Motor neuron (in vitro differentiated cells): ENCODE measurements around the gene MAPRE2. TPM values are rescaled to one million over a fixed set of nuclear protein-coding genes. Genes with fewer than 3 reads are reported as not detected.
A peak's percentile ranks its signal among the peaks of the same experiment; 100 is the strongest.

Experiments
- ATAC-seq, 8 experiments: fragments of 200-7000 bp; cut with Tn5 transposase; replicated peaks in 6 of 8; 2 replicates each; pipeline ENCODE4 v1.8.0; 2021; ENCODE audit warnings: mild to moderate bottlenecking in 8 of 8, moderate library complexity in 8 of 8
- H3K27ac ChIP-seq, 2 donors: fragments of 250-450 bp; sonication (Bioruptor Pico); 2 replicates each; pipeline ENCODE4 v1.9.0; 2021; ENCODE audit warnings: antibody characterized with exemption in 2 of 2, mild to moderate bottlenecking in 2 of 2, moderate library complexity in 1 of 2
- H3K4me1 ChIP-seq, 2 donors: fragments of 250-450 bp; sonication (Bioruptor Pico); replicated peaks in 1 of 2; 2 replicates each; pipeline ENCODE4 v1.6.1; 2021; ENCODE audit warnings: antibody characterized with exemption in 2 of 2, mild to moderate bottlenecking in 2 of 2, moderate library complexity in 1 of 2
- H3K4me3 ChIP-seq, 5 donors: fragments of 250-450 bp; sonication (Bioruptor Pico); 2 replicates each; pipeline ENCODE4 v1.9.0; 2021; ENCODE audit warnings: antibody characterized with exemption in 5 of 5, mild to moderate bottlenecking in 5 of 5, moderate library complexity in 4 of 5
- WGBS, 10 experiments: fragments of 450-650 bp; shearing (Covaris generic); methylation state at CpG; one replicate each; pipeline ENCODE4 v1.0.0; 2022; 5-methylcytosine and 5-hydroxymethylcytosine counted together
- in situ Hi-C, 9 experiments: fragments of 400-800 bp; cut with MboI; loops; one replicate each; pipeline ENCODE4 v1.15.0; 2021; ENCODE audit warnings: low sequenced_read_pairs in 9 of 9, low pct_unique_long_range_greater_than_20kb in 2 of 9; ENCODE audit not compliant: unreplicated experiment in 9 of 9
- total RNA-seq, 8 experiments: library from RNA; unstranded; fragments of 300-600 nt; gene quantifications; 2 replicates each; pipeline versions ENCODE4 v1.2.3 to v1.2.4, GENCODE V29; 2022

MAPRE2 gene
- total RNA-seq, 8 experiments from 2014 or later, result 24.7 to 88.2 (median 67.2) TPM

GRCh38 chr18:35074581-35074980 lies 33.4 kb downstream of the MAPRE2 start:
- 20 to 71% methylated on average over 1 of the region's 1 CpG; no CpG with 5 or more reads in 8 of the 10 experiments for WGBS, 10 experiments
- in situ Hi-C loops, result no loop called here
- no peak for ATAC-seq

GRCh38 chr18:35075132-35075531 lies 33.9 kb downstream of the MAPRE2 start:
- WGBS, 10 experiments, result 52 to 100% (median 85%) methylated on average over 1 to 6 of the region's 6 CpGs; no CpG with 5 or more reads in 4 of the 10 experiments
- H3K27ac ChIP-seq, result no peak overlapping the region

More at GRCh38 chr18:35074581-35074980, 33.4 kb downstream of the MAPRE2 start:
- Histone ChIP-seq H3K4me3 (no peak overlapping the region), H3K4me1 (peaks cover 0 to 9% of the 10 kb centered on the region in 2 donors), H3K27ac (no peak overlapping the region)

DNA sequence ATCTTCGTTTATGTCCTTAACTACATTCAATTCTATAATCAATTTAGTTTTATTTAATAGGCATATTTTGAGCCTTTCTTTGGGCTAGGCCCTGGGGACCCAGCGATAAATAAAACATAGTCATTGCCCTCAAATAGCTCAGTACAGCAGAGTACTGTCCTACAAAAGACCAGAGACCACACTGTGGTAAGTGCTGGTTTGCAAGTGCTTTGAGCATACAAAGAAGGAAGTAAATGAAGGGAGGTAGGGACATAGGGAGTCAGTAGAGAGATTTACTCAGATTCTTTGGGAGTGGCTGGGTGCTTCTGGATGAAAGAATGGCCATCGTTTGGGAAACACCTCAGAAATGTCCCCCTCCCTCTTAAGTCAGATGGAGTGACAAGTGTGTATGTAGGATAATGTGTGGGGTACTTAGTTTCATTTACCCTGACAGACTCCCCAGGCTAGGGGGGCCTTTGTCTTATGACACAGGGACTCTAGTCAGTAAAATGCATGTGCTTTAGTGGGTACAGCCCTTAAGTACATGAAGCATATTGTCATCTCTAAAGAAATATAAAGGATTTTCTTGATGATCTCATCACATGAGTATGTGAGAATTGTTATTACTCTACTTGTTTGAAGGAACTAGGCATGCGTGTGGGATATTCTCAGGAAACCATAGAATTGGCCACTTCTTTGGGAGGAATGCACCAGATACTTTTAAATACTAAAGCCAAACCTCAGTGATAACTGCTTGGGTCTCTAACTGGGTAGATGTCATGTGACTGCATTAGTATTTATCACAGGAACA lies 35.1 kb downstream of the MAPRE2 start:
- peaks cover 0 to 9% of the 10 kb centered on the region in 2 donors for H3K4me1 ChIP-seq
- WGBS, 10 experiments, result 33 to 100% (median 87%) methylated on average over 1 to 4 of the region's 4 CpGs
- H3K27ac ChIP-seq, result no peak overlapping the region
- peak in 5 of 8 experiments; percentile 49 to 85 (median 61) for ATAC-seq
- in situ Hi-C loops, result no loop called here
- no peak overlapping the region for H3K4me3 ChIP-seq

More at GRCh38 chr18:35075132-35075531, 33.9 kb downstream of the MAPRE2 start:
- no peak overlapping the region for H3K4me3 ChIP-seq
- H3K4me1 ChIP-seq, result peaks cover 0 to 9% of the 10 kb centered on the region in 2 donors
- no peak for ATAC-seq
- in situ Hi-C loops, result no loop called here

- H3K4me1 ChIP-seq, result peaks cover 0 to 9% of the 10 kb centered on the region in 2 donors
- in situ Hi-C loops, result no loop called here
- H3K27ac ChIP-seq, result no peak overlapping the region
- no peak for ATAC-seq
- H3K4me3 ChIP-seq, result no peak overlapping the region
Measured at GRCh38 chr18:35077937-35078336, 36.7 kb downstream of the MAPRE2 start.

DNA sequence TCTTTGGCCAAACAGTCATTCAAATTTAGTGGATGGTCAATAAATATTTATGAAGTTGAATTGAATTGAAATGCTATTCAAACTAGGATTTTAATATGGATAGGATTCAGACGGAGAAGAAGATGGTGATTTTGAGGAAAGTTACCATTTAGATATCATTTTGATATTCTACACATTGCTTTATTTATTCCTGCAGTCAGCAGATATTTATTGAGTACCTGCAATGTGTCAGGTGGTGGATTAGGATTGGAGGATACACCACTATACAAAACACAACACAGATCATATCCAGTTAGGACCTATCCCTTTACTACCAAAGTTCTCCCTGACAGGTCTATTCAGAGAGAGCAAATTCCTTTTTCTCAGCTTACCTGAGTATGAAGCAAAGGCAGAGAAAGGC lies 38.8 kb downstream of the MAPRE2 start:
- H3K4me3 ChIP-seq, result no peak overlapping the region
- in situ Hi-C loops, result no loop called here
- WGBS, 10 experiments, result 17 to 100% (median 85%) methylated on average over 1 of the region's 1 CpG; no CpG with 5 or more reads in 2 of the 10 experiments
- no peak overlapping the region for H3K27ac ChIP-seq
- peaks cover 0 to 9% of the 10 kb centered on the region in 2 donors for H3K4me1 ChIP-seq
- ATAC-seq, result no peak

GRCh38 chr18:35083174-35083712 lies 42.0 kb downstream of the MAPRE2 start:
- WGBS, 10 experiments, result 61 to 100% (median 94%) methylated on average over 1 to 3 of the region's 3 CpGs
- in situ Hi-C loops, result no loop called here
- ATAC-seq, result no peak
- Histone ChIP-seq H3K4me1 (no peaks in the 10 kb centered on the region), H3K27ac (no peak overlapping the region), H3K4me3 (no peak overlapping the region)

- ATAC-seq, result no peak
- 61 to 100% (median 90%) methylated on average over 2 to 5 of the region's 5 CpGs; no CpG with 5 or more reads in 1 of the 10 experiments for WGBS, 10 experiments
- in situ Hi-C loops, result no loop called here
- no peaks in the 10 kb centered on the region for H3K4me1 ChIP-seq
- H3K4me3 ChIP-seq, result no peak overlapping the region
- no peak overlapping the region for H3K27ac ChIP-seq
Measured at GRCh38 chr18:35084494-35085449, 43.6 kb downstream of the MAPRE2 start.

GRCh38 chr18:35085450-35086380 lies 44.5 kb downstream of the MAPRE2 start:
- no peak for ATAC-seq

DNA sequence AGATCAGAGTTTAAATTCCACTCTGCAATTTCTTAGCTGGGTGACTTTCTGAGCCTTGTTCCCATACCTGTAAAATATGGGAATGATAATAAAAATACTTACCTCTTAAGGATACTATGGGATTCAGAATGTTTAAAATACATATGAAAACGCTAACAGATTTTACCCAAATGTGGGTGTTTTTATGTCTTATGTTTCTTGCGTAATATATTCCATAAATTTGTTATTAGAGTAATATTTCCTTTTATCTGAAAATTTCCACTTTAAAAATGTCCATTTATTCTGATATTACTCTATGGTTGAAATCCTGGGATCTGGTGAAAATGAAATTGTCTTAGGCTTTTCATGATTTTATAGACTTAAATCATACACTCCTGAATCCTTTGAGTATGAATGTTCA lies 45.5 kb downstream of the MAPRE2 start:
- in situ Hi-C loops, result no loop called here
- no peaks in the 10 kb centered on the region for H3K4me1 ChIP-seq
- WGBS, 10 experiments, result 90 to 100% (median 100%) methylated on average over 1 to 2 of the region's 2 CpGs; no CpG with 5 or more reads in 1 of the 10 experiments
- no peak for ATAC-seq
- H3K4me3 ChIP-seq, result no peak overlapping the region
- H3K27ac ChIP-seq, result no peak overlapping the region

More at GRCh38 chr18:35085450-35086380, 44.5 kb downstream of the MAPRE2 start:
- Histone ChIP-seq H3K4me1 (no peaks in the 10 kb centered on the region), H3K4me3 (no peak overlapping the region), H3K27ac (no peak overlapping the region)
- in situ Hi-C loops, result no loop called here
- WGBS, 10 experiments, result 26 to 100% (median 84%) methylated on average over 2 to 3 of the region's 3 CpGs; no CpG with 5 or more reads in 1 of the 10 experiments

GRCh38 chr18:35087726-35088125 lies 46.5 kb downstream of the MAPRE2 start:
- 80 to 100% (median 93%) methylated on average over 1 to 3 of the region's 3 CpGs; no CpG with 5 or more reads in 3 of the 10 experiments for WGBS, 10 experiments
- in situ Hi-C loops, result no loop called here
- Histone ChIP-seq H3K4me1 (no peaks in the 10 kb centered on the region), H3K4me3 (no peak overlapping the region), H3K27ac (no peak overlapping the region)
- no peak for ATAC-seq

DNA sequence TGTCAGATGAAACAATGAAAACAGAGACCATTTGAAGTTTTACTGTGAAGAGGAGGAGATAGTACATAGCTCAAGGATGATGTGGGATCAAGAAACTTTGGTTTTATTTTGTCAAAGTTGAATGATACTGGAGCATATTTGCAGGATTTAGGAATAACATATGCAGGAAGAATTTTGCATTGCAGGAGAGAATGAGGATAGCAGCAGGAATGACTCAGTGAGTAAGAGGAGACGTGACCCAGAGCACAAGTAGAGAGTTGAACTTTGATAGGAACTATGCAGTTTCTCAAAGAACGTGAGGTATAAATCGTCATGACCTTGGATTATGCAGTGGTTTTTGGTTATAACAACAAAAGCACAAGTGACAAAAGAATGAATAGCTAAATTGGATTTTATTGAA lies 47.7 kb downstream of the MAPRE2 start:
- 10 to 100% (median 92%) methylated on average over 1 to 3 of the region's 3 CpGs for WGBS, 10 experiments

GRCh38 chr18:35089382-35089781 lies 48.2 kb downstream of the MAPRE2 start:
- H3K27ac ChIP-seq, result no peak overlapping the region
- in situ Hi-C loops, result no loop called here
- H3K4me1 ChIP-seq, result no peaks in the 10 kb centered on the region
- WGBS, 10 experiments, result 0 to 100% (median 58%) methylated on average over 1 of the region's 1 CpG; no CpG with 5 or more reads in 4 of the 10 experiments
- no peak overlapping the region for H3K4me3 ChIP-seq
- peak in 2 of 8 experiments; percentile 24 to 42 for ATAC-seq

More for the DNA sequence above, 47.7 kb downstream of the MAPRE2 start:
- Histone ChIP-seq H3K4me1 (no peaks in the 10 kb centered on the region), H3K4me3 (no peak overlapping the region), H3K27ac (no peak overlapping the region)
- peak in 3 of 8 experiments; percentile 54 to 82 (median 82) for ATAC-seq
- in situ Hi-C loops, result no loop called here
